ENCODE results near the gene PRR3. TPM values are rescaled to one million over a fixed set of nuclear protein-coding genes. Genes with fewer than 3 reads are reported as not detected.
A peak's percentile ranks its signal among the peaks of the same experiment; 100 is the strongest.

PRR3 gene
- total and polyA plus RNA-seq, 2 of the 13 experiments (the other 11 are each of a cell fraction or from before 2014, with no cell fraction given): 14.6 to 21.2 TPM

DNA sequence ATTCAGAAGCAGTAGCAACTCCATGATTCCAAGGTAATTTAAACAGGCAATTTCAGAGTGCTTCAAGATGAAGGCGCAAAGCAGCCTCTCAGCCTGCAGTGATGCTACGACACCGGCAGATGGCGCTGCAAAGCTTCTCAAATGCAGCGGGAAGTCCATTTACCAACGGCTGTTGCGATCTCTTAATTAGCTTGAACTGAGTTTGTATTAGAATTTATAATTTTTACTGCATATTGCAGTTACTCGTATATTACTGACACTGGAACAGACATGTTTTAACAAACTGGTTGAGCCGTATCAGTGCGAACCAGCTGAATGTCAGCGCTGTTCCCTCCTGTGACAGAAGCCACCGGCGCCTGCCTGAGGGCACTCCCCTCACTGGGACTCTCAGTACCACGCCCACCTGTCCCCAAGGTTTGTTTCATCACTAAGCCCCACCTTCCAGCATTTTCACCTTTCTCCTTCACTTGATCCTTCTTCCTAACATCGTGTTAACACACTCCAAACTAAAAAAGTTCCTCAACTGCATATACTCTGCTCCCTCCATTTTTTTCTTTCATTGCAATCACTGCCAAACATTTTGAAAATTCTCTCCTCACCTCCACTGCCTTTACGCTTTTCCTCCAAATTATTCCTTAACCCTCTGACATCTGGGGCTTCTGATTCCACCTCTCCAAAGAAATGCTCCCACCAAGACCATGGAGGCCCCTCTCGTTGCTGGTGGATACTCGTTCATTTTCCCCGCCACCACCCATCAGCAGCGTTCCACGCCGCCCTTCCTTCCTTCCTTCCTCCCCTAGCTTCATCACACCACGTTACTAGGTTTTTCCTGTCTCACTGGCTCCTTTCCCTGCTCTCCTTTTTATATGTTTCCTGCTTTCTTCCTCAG is 15.3 kb upstream of the PRR3 start (continued):
- TF ChIP-seq, protein P1, sequence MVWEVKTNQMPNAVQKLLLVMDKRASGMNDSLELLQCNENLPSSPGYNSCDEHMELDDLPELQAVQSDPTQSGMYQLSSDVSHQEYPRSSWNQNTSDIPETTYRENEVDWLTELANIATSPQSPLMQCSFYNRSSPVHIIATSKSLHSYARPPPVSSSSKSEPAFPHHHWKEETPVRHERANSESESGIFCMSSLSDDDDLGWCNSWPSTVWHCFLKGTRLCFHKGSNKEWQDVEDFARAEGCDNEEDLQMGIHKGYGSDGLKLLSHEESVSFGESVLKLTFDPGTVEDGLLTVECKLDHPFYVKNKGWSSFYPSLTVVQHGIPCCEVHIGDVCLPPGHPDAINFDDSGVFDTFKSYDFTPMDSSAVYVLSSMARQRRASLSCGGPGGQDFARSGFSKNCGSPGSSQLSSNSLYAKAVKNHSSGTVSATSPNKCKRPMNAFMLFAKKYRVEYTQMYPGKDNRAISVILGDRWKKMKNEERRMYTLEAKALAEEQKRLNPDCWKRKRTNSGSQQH (CRISPR knock-in tag; IDR thresholded peaks at IDR 0.05; ENCODE audit: low read depth): 0 out of 2 replicates have a peak, but pooled peaks have one; percentile 30
- peak; percentile 90 for TF ChIP-seq SMC3 (IDR thresholded peaks at IDR 0.05; ENCODE audit: low read length)
- no peak for TF ChIP-seq THYN1 (CRISPR knock-in tag; IDR thresholded peaks at IDR 0.05; ENCODE audit: borderline replicate concordance, low read depth)
- peak; percentile 54; the same call in 1 of the 2 replicates for TF ChIP-seq KAT8 (CRISPR knock-in tag; IDR thresholded peaks at IDR 0.05)
- peak; percentile 22; the same call in 1 of the 2 replicates for TF ChIP-seq SALL1 (CRISPR knock-in tag; IDR thresholded peaks at IDR 0.05)
- no peak for TF ChIP-seq JARID2 (CRISPR knock-in tag; IDR thresholded peaks at IDR 0.05; ENCODE audit: insufficient replicate concordance)
- TF ChIP-seq, protein P2, sequence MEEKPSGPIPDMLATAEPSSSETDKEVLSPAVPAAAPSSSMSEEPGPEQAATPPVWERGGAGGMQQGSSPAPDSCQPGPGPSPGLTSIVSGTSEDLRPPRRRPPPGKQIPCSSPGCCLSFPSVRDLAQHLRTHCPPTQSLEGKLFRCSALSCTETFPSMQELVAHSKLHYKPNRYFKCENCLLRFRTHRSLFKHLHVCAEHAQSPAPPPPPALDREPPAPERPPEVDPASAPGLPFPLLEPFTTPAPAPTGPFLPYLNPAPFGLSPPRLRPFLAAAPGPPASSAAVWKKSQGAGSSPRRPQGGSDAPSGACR (CRISPR knock-in tag; IDR thresholded peaks at IDR 0.05): no peak

DNA sequence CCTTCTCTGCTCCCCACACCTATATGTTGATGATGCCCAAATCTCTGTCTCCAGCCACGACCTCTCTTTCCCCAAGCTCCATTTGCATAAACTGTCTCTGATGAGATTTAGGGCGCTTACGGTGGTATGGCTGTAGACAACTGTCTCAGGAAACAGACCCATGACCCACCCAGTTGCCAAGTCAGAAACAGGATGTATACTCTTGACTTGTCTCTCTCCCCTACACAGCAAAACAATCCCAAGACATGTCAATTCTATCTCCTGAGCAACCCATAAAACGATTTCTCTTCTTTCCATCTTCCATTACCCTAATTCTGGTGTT is 14.7 kb upstream of the PRR3 start:
- DNase-seq (ENCODE audit: low spot score) (no peak), FAIRE-seq (no peak), ATAC-seq (no peak)
- Histone ChIP-seq H2AFZ (ENCODE audit: low read length) (no peak overlapping the region), H3K27me3 (ENCODE audit: control insufficient read depth in 1 of 2, insufficient read depth in 2 of 2, low read length in 2 of 2) (no peaks in the 10 kb centered on the region), H3K4me1 (ENCODE audit: insufficient read depth, low read length) (peaks cover 7% of the 10 kb centered on the region; the same call in 1 of the 2 replicates), H3K4me2 (ENCODE audit: low read depth, low read length) (no peak overlapping the region), H3K27ac (ENCODE audit: extremely low read length, insufficient read depth, low read length) (no peak overlapping the region), H3K4me3 (replicated peaks in 1 of 3; ENCODE audit: insufficient read depth in 1 of 3, low read depth in 2 of 3, low read length in 3 of 3) (no peak overlapping the region), H3K36me3 (replicated peaks in 1 of 2; ENCODE audit: control insufficient read depth in 1 of 2, insufficient read depth in 2 of 2, low read length in 2 of 2) (peaks cover 3 to 18% of the 10 kb centered on the region in 2 experiments; a peak in 3 of 5 replicates), H4K20me1 (ENCODE audit: insufficient read depth, low read length) (no peaks in the 10 kb centered on the region; the same call in 1 of the 2 replicates), H3K9ac (ENCODE audit: insufficient read depth, low read depth, low read length) (no peak overlapping the region), H3K9me3 (ENCODE audit: low read length) (no peaks in the 10 kb centered on the region), H3K79me2 (ENCODE audit: insufficient read depth, low read length) (no peaks in the 10 kb centered on the region)
- 43% methylated on average over 4 of the region's 4 CpGs for WGBS (ENCODE audit: low lambda C conversion rate)
- TF ChIP-seq, protein P3, sequence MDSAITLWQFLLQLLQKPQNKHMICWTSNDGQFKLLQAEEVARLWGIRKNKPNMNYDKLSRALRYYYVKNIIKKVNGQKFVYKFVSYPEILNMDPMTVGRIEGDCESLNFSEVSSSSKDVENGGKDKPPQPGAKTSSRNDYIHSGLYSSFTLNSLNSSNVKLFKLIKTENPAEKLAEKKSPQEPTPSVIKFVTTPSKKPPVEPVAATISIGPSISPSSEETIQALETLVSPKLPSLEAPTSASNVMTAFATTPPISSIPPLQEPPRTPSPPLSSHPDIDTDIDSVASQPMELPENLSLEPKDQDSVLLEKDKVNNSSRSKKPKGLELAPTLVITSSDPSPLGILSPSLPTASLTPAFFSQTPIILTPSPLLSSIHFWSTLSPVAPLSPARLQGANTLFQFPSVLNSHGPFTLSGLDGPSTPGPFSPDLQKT (CRISPR knock-in tag; IDR thresholded peaks at IDR 0.05; ENCODE audit: borderline replicate concordance): 0 out of 2 replicates have a peak, but pooled peaks have one; percentile 13
- TF ChIP-seq, protein P4, sequence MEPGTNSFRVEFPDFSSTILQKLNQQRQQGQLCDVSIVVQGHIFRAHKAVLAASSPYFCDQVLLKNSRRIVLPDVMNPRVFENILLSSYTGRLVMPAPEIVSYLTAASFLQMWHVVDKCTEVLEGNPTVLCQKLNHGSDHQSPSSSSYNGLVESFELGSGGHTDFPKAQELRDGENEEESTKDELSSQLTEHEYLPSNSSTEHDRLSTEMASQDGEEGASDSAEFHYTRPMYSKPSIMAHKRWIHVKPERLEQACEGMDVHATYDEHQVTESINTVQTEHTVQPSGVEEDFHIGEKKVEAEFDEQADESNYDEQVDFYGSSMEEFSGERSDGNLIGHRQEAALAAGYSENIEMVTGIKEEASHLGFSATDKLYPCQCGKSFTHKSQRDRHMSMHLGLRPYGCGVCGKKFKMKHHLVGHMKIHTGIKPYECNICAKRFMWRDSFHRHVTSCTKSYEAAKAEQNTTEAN (CRISPR knock-in tag; conservative IDR thresholded peaks at IDR 0.05): no peak
- in situ Hi-C loops (cut with HindIII; ENCODE audit: extremely low pct_ligation_motif_present, low pct_unique_long_range_greater_than_20kb): loop anchor here (5.0 kb wide), 1 partner anchor 60 kb away; no protein-coding TSS in a partner anchor
- ChIA-PET CTCF (ENCODE audit: low intra/inter-chr PET ratio, low total read pairs) (interaction anchor here (1.8 to 6.6 kb wide), 2 partner anchors 55 to 59 kb away, joined by 10 to 110 read pairs; no protein-coding TSS in a partner anchor), POLR2A (interaction anchor here (1.2 to 2.1 kb wide), 2 partner anchors 14 to 130 kb away, joined by 3 to 6 read pairs; partner anchors contain the start of genes DHX16 and GNL1)
- intact Hi-C loops (cut with micrococcal nuclease; ENCODE audit: unreplicated experiment): loop anchor here (10.0 kb wide), 1 partner anchor 132 kb away; the partner anchor contains the start of gene DHX16
- no TSS peak for BruUV-seq (replicated peaks)
